Osteocyte (in vitro differentiated cells): Measurements from ENCODE around the gene NAGS. TPM values are rescaled to one million over a fixed set of nuclear protein-coding genes. Genes with fewer than 3 reads are reported as not detected.
"Not testable (repeated sequence)": the region's sequence is repeated elsewhere in the genome, so short reads cannot be mapped to it uniquely, and the experiment has no call there.

Experiments
- DNase-seq: peaks from one replicate; pipeline ENCODE4 v3.0.0; 2021; ENCODE audit warnings: mixed read lengths; ENCODE audit not compliant: unreplicated experiment; ENCODE audit errors: extremely low spot score
- H3K27ac Mint-ChIP-seq: one replicate; pipeline ENCODE4 v1.8.0; 2021; ENCODE audit warnings: mild to moderate bottlenecking, mixed read lengths; ENCODE audit not compliant: unreplicated experiment
- H3K27me3 Mint-ChIP-seq: one replicate; pipeline ENCODE4 v1.8.0; 2021; ENCODE audit warnings: mixed read lengths; ENCODE audit not compliant: unreplicated experiment
- H3K36me3 Mint-ChIP-seq: one replicate; pipeline ENCODE4 v1.8.0; 2021; ENCODE audit warnings: mixed read lengths; ENCODE audit not compliant: unreplicated experiment
- H3K4me1 Mint-ChIP-seq: one replicate; pipeline ENCODE4 v1.8.0; 2021; ENCODE audit warnings: mixed read lengths; ENCODE audit not compliant: unreplicated experiment
- H3K4me3 Mint-ChIP-seq: one replicate; pipeline ENCODE4 v1.8.0; 2021; ENCODE audit warnings: mild to moderate bottlenecking, moderate library complexity, mixed read lengths; ENCODE audit not compliant: unreplicated experiment
- H3K9me3 Mint-ChIP-seq: one replicate; pipeline ENCODE4 v1.8.0; 2021; ENCODE audit warnings: mixed read lengths; ENCODE audit not compliant: unreplicated experiment
- CTCF ChIP-seq: fragments of 200-600 bp; sonication (generic); IDR thresholded peaks from 2 replicates; pipeline ENCODE4 v1.5.0; 2021; ENCODE audit warnings: antibody characterized with exemption, mild to moderate bottlenecking, moderate library complexity
- total RNA-seq: library from RNA; stranded (reverse); gene quantifications from 2 replicates; pipeline ENCODE4 v1.2.1, GENCODE V29; 2021

Gene NAGS
- total RNA-seq, 1 donor from 2014 or later = 0.78 TPM

- no peaks in the 10 kb centered on the region for H3K36me3 Mint-ChIP-seq
Observed at GRCh38 chr17:43962479-43962878, 41.9 kb upstream of the NAGS start.

GRCh38 chr17:43966276-43966675 lies 38.1 kb upstream of the NAGS start:
- Mint-ChIP-seq H3K27me3 (peaks cover 62% of the 10 kb centered on the region), H3K36me3 (no peaks in the 10 kb centered on the region), H3K4me3 (no peak overlapping the region), H3K4me1 (no peaks in the 10 kb centered on the region), H3K9me3 (no peaks in the 10 kb centered on the region), H3K27ac (no peak overlapping the region)
- TF ChIP-seq CTCF = no peak
- DNase-seq = no peak

More at GRCh38 chr17:43962479-43962878, 41.9 kb upstream of the NAGS start:
- Mint-ChIP-seq H3K27ac (no peak overlapping the region), H3K27me3 (peaks cover 51% of the 10 kb centered on the region), H3K4me1 (no peaks in the 10 kb centered on the region), H3K9me3 (no peaks in the 10 kb centered on the region), H3K4me3 (no peak overlapping the region)
- no peak for DNase-seq
- TF ChIP-seq CTCF = no peak

GRCh38 chr17:43967251-43967875 lies 37.1 kb upstream of the NAGS start:
- Mint-ChIP-seq H3K4me1 (no peaks in the 10 kb centered on the region), H3K27me3 (peaks cover 59% of the 10 kb centered on the region)

GRCh38 chr17:43970366-43970765 lies 34.1 kb upstream of the NAGS start:
- TF ChIP-seq CTCF = no peak
- peaks cover 49% of the 10 kb centered on the region for H3K27me3 Mint-ChIP-seq
- H3K9me3 Mint-ChIP-seq = peaks cover 4% of the 10 kb centered on the region
- no peaks in the 10 kb centered on the region for H3K36me3 Mint-ChIP-seq
- no peak for DNase-seq
- no peak overlapping the region for H3K27ac Mint-ChIP-seq
- H3K4me3 Mint-ChIP-seq = no peak overlapping the region
- no peaks in the 10 kb centered on the region for H3K4me1 Mint-ChIP-seq

More at GRCh38 chr17:43967251-43967875, 37.1 kb upstream of the NAGS start:
- Mint-ChIP-seq H3K27ac (no peak overlapping the region), H3K4me3 (no peak overlapping the region), H3K36me3 (no peaks in the 10 kb centered on the region), H3K9me3 (peaks cover 4% of the 10 kb centered on the region)
- TF ChIP-seq CTCF = no peak
- no peak for DNase-seq

- not testable (repeated sequence) for H3K27ac Mint-ChIP-seq, H3K36me3 Mint-ChIP-seq, H3K4me1 Mint-ChIP-seq, DNase-seq, H3K9me3 Mint-ChIP-seq, H3K4me3 Mint-ChIP-seq
- H3K27me3 Mint-ChIP-seq = peaks cover 43% of the 10 kb centered on the region
Observed at GRCh38 chr17:43971436-43971835, 33.0 kb upstream of the NAGS start.

GRCh38 chr17:43972444-43973212 lies 31.8 kb upstream of the NAGS start:
- H3K4me1 Mint-ChIP-seq, H3K4me3 Mint-ChIP-seq, DNase-seq, H3K27ac Mint-ChIP-seq, H3K9me3 Mint-ChIP-seq, H3K36me3 Mint-ChIP-seq: not testable (repeated sequence)
- H3K27me3 Mint-ChIP-seq = peaks cover 43% of the 10 kb centered on the region
